Subcutaneous abdominal adipose tissue (tissue), 5 donors: ENCODE results near the gene CACFD1.

Experiments
- H3K27ac ChIP-seq: one replicate; pipeline ENCODE4 v1.7.0; 2013; ENCODE audit warnings: low read depth, mild to moderate bottlenecking, inconsistent platforms, low read length, moderate library complexity
- H3K27me3 ChIP-seq, 5 donors: one replicate each; pipeline ENCODE4 v1.7.0; 2013; ENCODE audit warnings: low read length in 5 of 5, inconsistent platforms in 1 of 5; ENCODE audit not compliant: control insufficient read depth in 5 of 5, insufficient read depth in 4 of 5
- H3K36me3 ChIP-seq, 5 donors: one replicate each; pipeline ENCODE4 v1.7.0; 2013; ENCODE audit warnings: low read length in 5 of 5; ENCODE audit not compliant: control insufficient read depth in 5 of 5, insufficient read depth in 5 of 5
- H3K4me1 ChIP-seq, 5 donors: one replicate each; pipeline ENCODE4 v1.7.0; 2013; ENCODE audit warnings: low read length in 5 of 5, mild to moderate bottlenecking in 3 of 5, moderate library complexity in 1 of 5; ENCODE audit not compliant: control insufficient read depth in 5 of 5, insufficient read depth in 5 of 5
- H3K4me3 ChIP-seq, 5 donors: one replicate each; pipeline ENCODE4 v1.7.0; 2013; ENCODE audit warnings: low read length in 5 of 5, low read depth in 1 of 5
- H3K9ac ChIP-seq, 5 donors: one replicate each; pipeline ENCODE4 v1.7.0; 2013; ENCODE audit warnings: low read length in 5 of 5, mild to moderate bottlenecking in 4 of 5, moderate library complexity in 3 of 5
- H3K9me3 ChIP-seq, 5 donors: one replicate each; pipeline ENCODE4 v1.7.0; 2013; ENCODE audit warnings: low read length in 5 of 5; ENCODE audit not compliant: control insufficient read depth in 5 of 5
- donor health status: healthy.
- donor health status: healthy.
- donor health status: healthy.
- donor health status: healthy.
- donor health status: healthy.

The CACFD1 gene

DNA sequence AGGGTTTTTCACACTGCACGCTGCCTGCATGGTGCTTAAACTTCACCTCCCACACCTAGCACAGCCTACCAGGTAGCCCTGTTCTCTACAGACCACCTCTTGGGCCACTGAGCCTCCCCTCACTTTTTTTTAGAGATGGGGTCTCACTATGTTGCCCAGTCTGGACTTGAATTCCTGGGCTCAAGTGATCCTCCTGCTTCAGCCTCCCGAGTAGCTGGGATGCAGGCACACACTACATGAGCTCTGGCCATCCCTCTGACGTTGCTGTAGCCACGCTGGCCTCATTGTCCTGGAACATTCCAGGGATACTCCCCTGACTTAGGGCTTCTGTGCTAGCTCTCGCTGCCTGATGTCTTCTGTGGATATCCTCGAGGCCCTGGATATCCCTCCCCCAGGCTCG is 7.2 kb upstream of the CACFD1 start:
- Histone ChIP-seq H3K27ac (no peak overlapping the region), H3K9me3 (no peaks in the 10 kb centered on the region), H3K36me3 (no peaks in the 10 kb centered on the region), H3K27me3 (peaks cover 0 to 2% (median 0%) of the 10 kb centered on the region in 5 donors), H3K4me1 (no peaks in the 10 kb centered on the region), H3K4me3 (no peak overlapping the region), H3K9ac (no peak overlapping the region)

DNA sequence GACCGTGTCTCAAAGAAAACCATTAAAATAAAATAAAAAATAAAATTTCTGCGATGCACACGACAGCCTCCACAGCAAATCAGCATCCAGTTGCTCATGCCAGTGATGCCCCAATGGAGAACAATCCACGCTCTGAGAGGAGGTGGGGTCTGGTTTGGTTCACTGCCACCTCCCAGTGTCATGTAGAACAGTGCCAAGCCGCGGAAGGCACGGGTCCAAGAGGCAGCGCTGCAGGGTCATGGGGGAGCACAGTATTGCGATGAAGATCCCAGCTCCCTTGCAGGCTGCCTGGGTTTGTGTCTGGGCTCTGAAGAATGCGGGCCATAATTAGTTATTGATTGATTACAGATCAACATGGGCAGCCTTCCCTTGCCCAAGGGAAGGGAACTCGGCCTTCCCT is 6.1 kb upstream of the CACFD1 start:
- no peak overlapping the region for H3K27ac ChIP-seq
- H3K9me3 ChIP-seq, result no peaks in the 10 kb centered on the region
- H3K27me3 ChIP-seq, result peaks cover 0 to 3% (median 0%) of the 10 kb centered on the region in 5 donors
- no peak overlapping the region for H3K9ac ChIP-seq
- no peaks in the 10 kb centered on the region for H3K36me3 ChIP-seq
- H3K4me1 ChIP-seq, result no peaks in the 10 kb centered on the region
- H3K4me3 ChIP-seq, result no peak overlapping the region

DNA sequence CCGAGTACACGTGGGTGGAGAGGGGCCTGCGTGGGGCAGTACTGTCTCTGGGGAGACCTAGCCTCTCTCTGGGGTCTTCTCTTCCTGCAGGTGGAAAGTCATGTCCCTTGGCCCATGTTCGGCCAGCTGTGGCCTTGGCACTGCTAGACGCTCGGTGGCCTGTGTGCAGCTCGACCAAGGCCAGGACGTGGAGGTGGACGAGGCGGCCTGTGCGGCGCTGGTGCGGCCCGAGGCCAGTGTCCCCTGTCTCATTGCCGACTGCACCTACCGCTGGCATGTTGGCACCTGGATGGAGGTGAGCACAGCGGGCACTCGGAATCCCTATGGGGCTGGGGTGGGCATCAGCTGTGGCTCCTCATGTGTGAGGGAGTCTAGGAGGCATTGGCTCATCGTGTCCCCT is 5.5 kb upstream of the CACFD1 start:
- peaks cover 0 to 6% (median 5%) of the 10 kb centered on the region in 5 donors for H3K4me1 ChIP-seq
- no peaks in the 10 kb centered on the region for H3K9me3 ChIP-seq
- H3K4me3 ChIP-seq, result no peak overlapping the region
- H3K36me3 ChIP-seq, result no peaks in the 10 kb centered on the region
- H3K9ac ChIP-seq, result no peak overlapping the region
- H3K27me3 ChIP-seq, result peaks cover 0 to 3% (median 0%) of the 10 kb centered on the region in 5 donors
- no peak overlapping the region for H3K27ac ChIP-seq

DNA sequence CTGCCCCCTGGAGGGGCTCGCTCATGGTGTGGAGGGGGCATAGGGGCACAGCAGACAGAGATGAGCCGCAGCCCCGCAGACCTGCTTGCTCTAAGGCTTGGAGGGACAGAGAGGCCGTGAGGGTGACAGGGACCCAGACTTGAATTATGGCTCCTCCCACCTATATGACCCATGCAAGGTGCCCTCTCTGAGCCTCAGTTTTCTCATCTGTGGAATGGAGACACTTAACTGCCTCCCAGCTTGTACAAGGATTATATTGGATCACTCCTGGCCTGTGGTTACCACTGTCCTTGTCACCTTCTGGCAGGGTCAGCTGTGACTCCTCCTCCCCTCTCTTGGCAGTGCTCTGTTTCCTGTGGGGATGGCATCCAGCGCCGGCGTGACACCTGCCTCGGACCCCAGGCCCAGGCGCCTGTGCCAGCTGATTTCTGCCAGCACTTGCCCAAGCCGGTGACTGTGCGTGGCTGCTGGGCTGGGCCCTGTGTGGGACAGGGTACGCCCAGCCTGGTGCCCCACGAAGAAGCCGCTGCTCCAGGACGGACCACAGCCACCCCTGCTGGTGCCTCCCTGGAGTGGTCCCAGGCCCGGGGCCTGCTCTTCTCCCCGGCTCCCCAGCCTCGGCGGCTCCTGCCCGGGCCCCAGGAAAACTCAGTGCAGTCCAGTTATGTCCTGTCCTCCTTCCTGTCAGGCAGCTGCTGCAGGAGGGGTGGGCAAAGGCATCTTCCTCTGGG is 4.7 kb upstream of the CACFD1 start:
- Histone ChIP-seq H3K27ac (no peak overlapping the region), H3K27me3 (peaks cover 0 to 3% (median 0%) of the 10 kb centered on the region in 5 donors), H3K4me3 (no peak overlapping the region), H3K36me3 (no peaks in the 10 kb centered on the region), H3K9ac (no peak overlapping the region), H3K9me3 (no peaks in the 10 kb centered on the region), H3K4me1 (peaks cover 0 to 7% (median 6%) of the 10 kb centered on the region in 5 donors)

DNA sequence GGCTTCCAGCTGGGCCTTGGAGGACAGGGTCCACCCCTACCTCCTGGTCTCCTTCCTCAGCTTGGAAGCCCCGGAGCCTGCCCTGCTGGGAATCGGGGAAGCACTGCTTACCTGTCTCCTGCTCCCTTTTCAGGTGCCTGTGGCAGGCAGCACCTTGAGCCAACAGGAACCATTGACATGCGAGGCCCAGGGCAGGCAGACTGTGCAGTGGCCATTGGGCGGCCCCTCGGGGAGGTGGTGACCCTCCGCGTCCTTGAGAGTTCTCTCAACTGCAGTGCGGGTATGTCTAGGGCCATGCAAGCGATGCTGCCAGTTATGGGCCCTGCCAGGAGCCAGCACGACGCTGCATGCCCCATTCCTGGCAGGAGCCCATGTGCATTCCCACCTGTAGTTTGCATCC is 3.8 kb upstream of the CACFD1 start:
- no peak overlapping the region for H3K4me3 ChIP-seq
- no peak overlapping the region for H3K9ac ChIP-seq
- peaks cover 0 to 14% (median 12%) of the 10 kb centered on the region in 5 donors for H3K4me1 ChIP-seq
- H3K9me3 ChIP-seq, result no peaks in the 10 kb centered on the region
- no peaks in the 10 kb centered on the region for H3K36me3 ChIP-seq
- H3K27ac ChIP-seq, result no peak overlapping the region
- H3K27me3 ChIP-seq, result peaks cover 0 to 3% (median 0%) of the 10 kb centered on the region in 5 donors

DNA sequence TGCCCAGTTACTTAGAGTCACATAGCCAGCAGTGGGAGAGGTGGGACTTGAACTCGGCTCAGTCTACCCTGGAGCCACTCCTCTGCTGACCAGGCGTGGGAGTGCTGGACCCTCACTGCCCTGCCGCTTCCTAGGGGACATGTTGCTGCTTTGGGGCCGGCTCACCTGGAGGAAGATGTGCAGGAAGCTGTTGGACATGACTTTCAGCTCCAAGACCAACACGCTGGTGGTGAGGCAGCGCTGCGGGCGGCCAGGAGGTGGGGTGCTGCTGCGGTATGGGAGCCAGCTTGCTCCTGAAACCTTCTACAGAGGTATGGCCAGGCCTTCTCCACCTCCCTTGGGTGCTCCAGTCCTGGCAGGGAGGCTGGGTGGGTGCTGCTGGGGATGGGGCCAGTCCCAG is 3.4 kb upstream of the CACFD1 start:
- no peaks in the 10 kb centered on the region for H3K9me3 ChIP-seq
- H3K27me3 ChIP-seq, result peaks cover 0 to 3% (median 0%) of the 10 kb centered on the region in 5 donors
- no peak overlapping the region for H3K4me3 ChIP-seq
- no peak overlapping the region for H3K9ac ChIP-seq
- H3K36me3 ChIP-seq, result no peaks in the 10 kb centered on the region
- peaks cover 0 to 15% (median 12%) of the 10 kb centered on the region in 5 donors for H3K4me1 ChIP-seq
- H3K27ac ChIP-seq, result no peak overlapping the region

DNA sequence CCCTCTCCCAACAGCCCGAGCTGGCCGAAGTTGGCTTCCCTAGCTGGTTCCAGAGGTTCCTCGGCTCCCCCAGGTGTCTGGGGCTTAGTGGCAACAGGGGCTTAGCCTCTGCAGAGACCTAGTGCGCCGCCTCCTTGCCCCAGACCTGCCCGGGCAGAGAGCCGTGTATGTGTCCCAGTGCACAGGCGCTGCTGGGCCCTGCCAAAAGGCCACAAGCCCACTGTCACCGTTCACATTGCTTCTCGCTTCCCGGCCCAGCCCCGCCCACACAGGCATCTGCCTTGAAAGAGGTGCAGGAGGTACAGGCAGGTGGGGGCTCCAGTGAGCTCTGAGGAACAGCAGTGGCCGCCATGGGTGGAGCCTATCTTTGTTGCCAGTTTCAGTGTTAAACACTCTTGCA is 2.5 kb upstream of the CACFD1 start:
- H3K9me3 ChIP-seq, result no peaks in the 10 kb centered on the region
- peaks cover 0 to 3% (median 0%) of the 10 kb centered on the region in 5 donors for H3K27me3 ChIP-seq

DNA sequence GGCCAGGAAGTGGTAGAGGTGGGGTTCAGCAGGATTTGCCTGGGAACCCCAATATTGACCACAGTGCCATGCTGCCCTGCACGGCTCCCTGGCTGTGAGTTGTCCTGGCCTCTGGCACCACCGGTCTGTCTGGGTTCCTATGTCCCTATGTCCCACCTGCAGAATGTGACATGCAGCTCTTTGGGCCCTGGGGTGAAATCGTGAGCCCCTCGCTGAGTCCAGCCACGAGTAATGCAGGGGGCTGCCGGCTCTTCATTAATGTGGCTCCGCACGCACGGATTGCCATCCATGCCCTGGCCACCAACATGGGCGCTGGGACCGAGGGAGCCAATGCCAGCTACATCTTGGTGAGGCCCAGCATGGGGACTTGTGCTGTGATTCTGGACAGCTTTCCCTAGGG is 2.0 kb upstream of the CACFD1 start:
- H3K27ac ChIP-seq, result no peak overlapping the region
- H3K36me3 ChIP-seq, result no peaks in the 10 kb centered on the region
- H3K9ac ChIP-seq, result no peak overlapping the region

More for the DNA sequence above, 2.5 kb upstream of the CACFD1 start:
- Histone ChIP-seq H3K27ac (no peak overlapping the region), H3K4me1 (peaks cover 0 to 15% (median 12%) of the 10 kb centered on the region in 5 donors), H3K4me3 (no peak overlapping the region), H3K9ac (no peak overlapping the region), H3K36me3 (no peaks in the 10 kb centered on the region)

DNA sequence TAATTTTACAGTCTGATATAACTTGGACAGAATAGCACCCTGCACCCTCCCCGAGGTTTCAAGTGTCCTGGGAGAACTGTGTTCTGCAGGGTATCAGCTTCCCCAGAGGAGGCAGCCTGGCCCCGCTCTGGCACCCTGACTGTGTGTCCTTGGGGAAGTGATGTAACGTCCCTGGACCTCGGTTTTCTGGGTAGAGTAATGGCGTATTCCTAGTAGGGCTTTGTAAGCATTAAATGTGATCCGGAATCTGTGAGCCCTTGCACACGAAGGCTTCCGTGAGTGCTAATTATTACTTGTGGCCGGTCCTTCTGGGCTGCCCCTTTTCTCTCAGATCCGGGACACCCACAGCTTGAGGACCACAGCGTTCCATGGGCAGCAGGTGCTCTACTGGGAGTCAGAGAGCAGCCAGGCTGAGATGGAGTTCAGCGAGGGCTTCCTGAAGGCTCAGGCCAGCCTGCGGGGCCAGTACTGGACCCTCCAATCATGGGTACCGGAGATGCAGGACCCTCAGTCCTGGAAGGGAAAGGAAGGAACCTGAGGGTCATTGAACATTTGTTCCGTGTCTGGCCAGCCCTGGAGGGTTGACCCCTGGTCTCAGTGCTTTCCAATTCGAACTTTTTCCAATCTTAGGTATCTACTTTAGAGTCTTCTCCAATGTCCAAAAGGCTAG is 1.0 kb upstream of the CACFD1 start:
- H3K27ac ChIP-seq, result no peak overlapping the region
- H3K36me3 ChIP-seq, result no peaks in the 10 kb centered on the region
- no peaks in the 10 kb centered on the region for H3K9me3 ChIP-seq
- peaks cover 0 to 15% (median 12%) of the 10 kb centered on the region in 5 donors for H3K4me1 ChIP-seq
- H3K4me3 ChIP-seq, result peak overlapping the region in 4 of 5 donors; percentile 47 to 76 (median 71)
- peaks cover 0 to 3% (median 0%) of the 10 kb centered on the region in 5 donors for H3K27me3 ChIP-seq
- H3K9ac ChIP-seq, result no peak overlapping the region

More for the DNA sequence above, 2.0 kb upstream of the CACFD1 start:
- Histone ChIP-seq H3K4me1 (peaks cover 0 to 15% (median 12%) of the 10 kb centered on the region in 5 donors), H3K9me3 (no peaks in the 10 kb centered on the region), H3K4me3 (no peak overlapping the region), H3K27me3 (peaks cover 0 to 3% (median 0%) of the 10 kb centered on the region in 5 donors)
